Measurements from ENCODE around the gene RAB11FIP2.

Gene RAB11FIP2

GRCh38 chr10:118017071-118017740 lies 29.5 kb downstream of the RAB11FIP2 start:
- H4K20me1 ChIP-seq = no peaks in the 10 kb centered on the region; the same call in 1 of the 2 replicates
- H3K9me3 ChIP-seq = no peaks in the 10 kb centered on the region
- no peaks in the 10 kb centered on the region for H3K27me3 ChIP-seq
- no peak overlapping the region for H3K27ac ChIP-seq
- H3K4me2 ChIP-seq = peak overlapping the region; percentile 71
- H3K4me1 ChIP-seq = peaks cover 34% of the 10 kb centered on the region
- 0 out of 2 replicates have a peak, but pooled peaks cover 5% of the 10 kb centered on the region for H3K36me3 ChIP-seq
- no peak overlapping the region for H3K4me3 ChIP-seq
- TF ChIP-seq Cebpa-rat (IDR thresholded peaks at IDR 0.05) = no peak
- no peak overlapping the region for H3K9ac ChIP-seq

GRCh38 chr10:118012952-118013525 lies 33.7 kb downstream of the RAB11FIP2 start:
- Histone ChIP-seq H3K9ac (no peak overlapping the region), H4K20me1 (no peaks in the 10 kb centered on the region), H3K4me3 (no peak overlapping the region), H3K4me2 (no peak overlapping the region), H3K36me3 (peaks cover 14% of the 10 kb centered on the region), H3K9me3 (no peaks in the 10 kb centered on the region), H3K27ac (no peak overlapping the region), H3K4me1 (peaks cover 19% of the 10 kb centered on the region), H3K27me3 (no peaks in the 10 kb centered on the region)
- TF ChIP-seq Cebpa-rat (IDR thresholded peaks at IDR 0.05) = no peak

- TF ChIP-seq Cebpa-rat (IDR thresholded peaks at IDR 0.05) = no peak
- H3K4me3 ChIP-seq = no peak overlapping the region
- H3K9ac ChIP-seq = no peak overlapping the region
- H3K4me2 ChIP-seq = no peak overlapping the region
- H4K20me1 ChIP-seq = no peaks in the 10 kb centered on the region
- H3K36me3 ChIP-seq = peaks cover 29% of the 10 kb centered on the region
- no peak overlapping the region for H3K27ac ChIP-seq
- H3K27me3 ChIP-seq = no peaks in the 10 kb centered on the region
- H3K9me3 ChIP-seq = no peaks in the 10 kb centered on the region
- no peaks in the 10 kb centered on the region for H3K4me1 ChIP-seq
Observed at GRCh38 chr10:118007773-118008172, 39.0 kb downstream of the RAB11FIP2 start.

- Histone ChIP-seq H3K9me3 (no peaks in the 10 kb centered on the region), H3K4me3 (no peak overlapping the region), H3K27ac (no peak overlapping the region), H3K9ac (no peak overlapping the region), H3K36me3 (peaks cover 26% of the 10 kb centered on the region), H4K20me1 (no peaks in the 10 kb centered on the region), H3K27me3 (no peaks in the 10 kb centered on the region), H3K4me1 (no peaks in the 10 kb centered on the region), H3K4me2 (no peak overlapping the region)
- TF ChIP-seq Cebpa-rat (IDR thresholded peaks at IDR 0.05) = no peak
Observed at GRCh38 chr10:118003126-118003525, 43.6 kb downstream of the RAB11FIP2 start.

- Histone ChIP-seq H3K27ac (no peak overlapping the region), H3K4me2 (no peak overlapping the region), H3K9me3 (no peaks in the 10 kb centered on the region), H4K20me1 (no peaks in the 10 kb centered on the region), H3K27me3 (no peaks in the 10 kb centered on the region), H3K9ac (no peak overlapping the region), H3K36me3 (peaks cover 23% of the 10 kb centered on the region), H3K4me3 (no peak overlapping the region), H3K4me1 (no peaks in the 10 kb centered on the region)
- no peak for TF ChIP-seq Cebpa-rat (IDR thresholded peaks at IDR 0.05)
Observed at GRCh38 chr10:118002581-118002980, 44.2 kb downstream of the RAB11FIP2 start.

- no peak for TF ChIP-seq Cebpa-rat (IDR thresholded peaks at IDR 0.05)
- Histone ChIP-seq H3K4me1 (peaks cover 6% of the 10 kb centered on the region), H3K36me3 (0 out of 2 replicates have a peak, but pooled peaks cover 5% of the 10 kb centered on the region)
Observed at GRCh38 chr10:117997673-117998072, 49.1 kb downstream of the RAB11FIP2 start.

GRCh38 chr10:117996709-117997108 lies 50.0 kb downstream of the RAB11FIP2 start:
- TF ChIP-seq Cebpa-rat (IDR thresholded peaks at IDR 0.05) = no peak
- Histone ChIP-seq H3K9ac (no peak overlapping the region), H3K9me3 (no peaks in the 10 kb centered on the region), H3K27me3 (no peaks in the 10 kb centered on the region), H3K4me2 (no peak overlapping the region), H3K27ac (no peak overlapping the region), H4K20me1 (no peaks in the 10 kb centered on the region), H3K36me3 (0 out of 2 replicates have a peak, but pooled peaks cover 5% of the 10 kb centered on the region), H3K4me3 (no peak overlapping the region), H3K4me1 (peaks cover 6% of the 10 kb centered on the region)

More at GRCh38 chr10:117997673-117998072, 49.1 kb downstream of the RAB11FIP2 start:
- Histone ChIP-seq H3K27me3 (no peaks in the 10 kb centered on the region), H3K9ac (no peak overlapping the region), H3K4me2 (no peak overlapping the region), H3K4me3 (no peak overlapping the region), H3K27ac (no peak overlapping the region), H4K20me1 (no peaks in the 10 kb centered on the region), H3K9me3 (no peaks in the 10 kb centered on the region)

- TF ChIP-seq Cebpa-rat (IDR thresholded peaks at IDR 0.05) = no peak
- Histone ChIP-seq H4K20me1 (no peaks in the 10 kb centered on the region), H3K9me3 (no peaks in the 10 kb centered on the region)
Observed at GRCh38 chr10:117994771-117995170, 52.0 kb downstream of the RAB11FIP2 start.

GRCh38 chr10:117993166-117993565 lies 53.6 kb downstream of the RAB11FIP2 start:
- Histone ChIP-seq H3K9me3 (no peaks in the 10 kb centered on the region), H3K27ac (no peak overlapping the region), H3K4me2 (peak overlapping the region; percentile 6; the same call in 1 of the 2 replicates), H3K36me3 (no peaks in the 10 kb centered on the region), H3K9ac (no peak overlapping the region), H4K20me1 (no peaks in the 10 kb centered on the region), H3K4me1 (peaks cover 6% of the 10 kb centered on the region), H3K4me3 (no peak overlapping the region), H3K27me3 (no peaks in the 10 kb centered on the region)
- no peak for TF ChIP-seq Cebpa-rat (IDR thresholded peaks at IDR 0.05)

More at GRCh38 chr10:117994771-117995170, 52.0 kb downstream of the RAB11FIP2 start:
- Histone ChIP-seq H3K27me3 (no peaks in the 10 kb centered on the region), H3K4me3 (no peak overlapping the region), H3K4me2 (no peak overlapping the region), H3K4me1 (peaks cover 6% of the 10 kb centered on the region), H3K27ac (no peak overlapping the region), H3K36me3 (0 out of 2 replicates have a peak, but pooled peaks cover 5% of the 10 kb centered on the region), H3K9ac (no peak overlapping the region)

GRCh38 chr10:117991701-117992100 lies 55.0 kb downstream of the RAB11FIP2 start:
- Histone ChIP-seq H3K4me2 (no peak overlapping the region), H4K20me1 (no peaks in the 10 kb centered on the region), H3K4me3 (no peak overlapping the region), H3K4me1 (peaks cover 6% of the 10 kb centered on the region), H3K27me3 (no peaks in the 10 kb centered on the region), H3K27ac (no peak overlapping the region), H3K36me3 (no peaks in the 10 kb centered on the region), H3K9ac (no peak overlapping the region), H3K9me3 (no peaks in the 10 kb centered on the region)
- no peak for TF ChIP-seq Cebpa-rat (IDR thresholded peaks at IDR 0.05)

All from BLaER1 (cell line).